Lung (tissue), 12 donors: ENCODE measurements around the gene ZBTB45. TPM values are rescaled to one million over a fixed set of nuclear protein-coding genes. Genes with fewer than 3 reads are reported as not detected.
A peak's percentile ranks its signal among the peaks of the same experiment; 100 is the strongest.

ENCODE experiments used
- ATAC-seq: fragments of 200-7000 bp; cut with Tn5 transposase; one replicate; pipeline ENCODE4 v1.9.1; 2020; ENCODE audit warnings: moderate number of reproducible peaks; ENCODE audit not compliant: insufficient read depth, low FRiP score
- DNase-seq, 3 donors: peaks; one replicate each; pipeline ENCODE4 v3.0.0-alpha.2; 2013 to 2017
- H3K27ac ChIP-seq, 2 donors: one replicate each; pipeline ENCODE4 v1.5.1; 2013; ENCODE audit warnings: mild to moderate bottlenecking in 2 of 2, moderate library complexity in 2 of 2, control low read depth in 1 of 2, inconsistent platforms in 1 of 2, low read depth in 1 of 2, low read length in 1 of 2
- H3K27me3 ChIP-seq, 3 donors: one replicate each; pipeline ENCODE4 v1.5.1; 2013; ENCODE audit warnings: low read length in 2 of 3; ENCODE audit not compliant: control insufficient read depth in 3 of 3, insufficient read depth in 3 of 3
- H3K36me3 ChIP-seq, 4 donors: one replicate each; pipeline ENCODE4 v1.5.1; 2013; ENCODE audit warnings: low read length in 4 of 4, mild to moderate bottlenecking in 1 of 4, moderate library complexity in 1 of 4; ENCODE audit not compliant: control insufficient read depth in 4 of 4, insufficient read depth in 4 of 4
- H3K4me1 ChIP-seq, 5 donors: one replicate each; pipeline ENCODE4 v1.5.1; 2013; ENCODE audit warnings: low read length in 5 of 5, mild to moderate bottlenecking in 2 of 5, moderate library complexity in 1 of 5; ENCODE audit not compliant: control insufficient read depth in 5 of 5, insufficient read depth in 5 of 5
- H3K4me3 ChIP-seq: one replicate; pipeline ENCODE4 v1.5.1; 2013; ENCODE audit warnings: mild to moderate bottlenecking, control low read depth, moderate library complexity
- H3K9ac ChIP-seq, 2 donors: one replicate each; pipeline ENCODE4 v1.5.1; 2013; ENCODE audit warnings: low read length in 2 of 2, control low read depth in 1 of 2; ENCODE audit not compliant: insufficient read depth in 1 of 2
- H3K9me3 ChIP-seq, 4 donors: one replicate each; pipeline ENCODE4 v1.5.1; 2013; ENCODE audit warnings: low read length in 3 of 4, mild to moderate bottlenecking in 1 of 4, moderate library complexity in 1 of 4; ENCODE audit not compliant: control insufficient read depth in 4 of 4, insufficient read depth in 3 of 4
- CTCF ChIP-seq: IDR thresholded peaks from 2 replicates; pipeline ENCODE4 v1.5.1; 2012; ENCODE audit warnings: mild to moderate bottlenecking; ENCODE audit errors: control extremely low read depth, extremely low read depth
- WGBS, 2 donors: extraction: QIAGEN DNeasy Blood & Tissue Kit; methylation state at CpG; one replicate each; pipeline ENCODE4 v1.1.7; 2013; 5-methylcytosine and 5-hydroxymethylcytosine counted together
- polyA plus RNA-seq, 2 donors: library from polyadenylated mRNA; stranded (reverse); fragments of 200-250 nt; gene quantifications; one replicate each; pipeline ENCODE4 v1.2.1, GENCODE V29; 2013
- total RNA-seq, 2 donors: library from RNA; depleted of rRNA in 1 of 2; stranded (reverse); fragments of >200 nt in 1 of 2; gene quantifications; one replicate each; pipeline ENCODE4 v1.2.1, GENCODE V29; 2014 to 2021
- donor health status: control.
- donor health status: control.
- donor health status: Bipolar disorder and iron deficiency.
- donor health status: healthy.
- donor health status: DM: yes; HTN: yes; CAD: no.

The ZBTB45 gene
- total and polyA plus RNA-seq, 4 donors = 6.0 to 20.2 (median 8.6) TPM

DNA sequence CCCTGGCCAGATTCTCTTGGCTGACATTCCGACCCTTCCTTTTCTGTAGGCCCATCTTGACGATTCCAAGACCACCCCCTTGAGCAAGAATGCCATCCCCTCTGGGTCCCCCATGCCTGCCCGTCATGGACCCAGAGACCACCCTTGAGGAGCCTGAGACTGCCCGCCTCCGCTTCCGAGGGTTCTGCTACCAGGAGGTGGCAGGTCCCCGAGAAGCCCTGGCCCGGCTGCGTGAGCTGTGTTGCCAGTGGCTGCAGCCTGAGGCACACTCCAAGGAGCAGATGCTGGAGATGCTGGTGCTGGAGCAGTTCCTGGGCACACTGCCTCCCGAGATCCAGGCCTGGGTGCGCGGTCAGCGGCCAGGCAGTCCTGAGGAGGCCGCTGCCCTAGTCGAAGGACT lies 42.5 kb downstream of the ZBTB45 start:
- Histone ChIP-seq H3K9me3 (no peaks in the 10 kb centered on the region), H3K36me3 (peaks cover 0 to 32% (median 13%) of the 10 kb centered on the region in 4 donors), H3K27me3 (no peaks in the 10 kb centered on the region), H3K4me1 (peaks cover 0 to 15% (median 5%) of the 10 kb centered on the region in 5 donors), H3K9ac (peak overlapping the region; percentile 78 to 84), H3K27ac (peak overlapping the region in 1 of 2 donors; percentile 86), H3K4me3 (no peak overlapping the region)
- 90 to 94% methylated on average over 15 of the region's 15 CpGs for WGBS, 2 donors
- no peak for ATAC-seq
- no peak for TF ChIP-seq CTCF
- no peak for DNase-seq

DNA sequence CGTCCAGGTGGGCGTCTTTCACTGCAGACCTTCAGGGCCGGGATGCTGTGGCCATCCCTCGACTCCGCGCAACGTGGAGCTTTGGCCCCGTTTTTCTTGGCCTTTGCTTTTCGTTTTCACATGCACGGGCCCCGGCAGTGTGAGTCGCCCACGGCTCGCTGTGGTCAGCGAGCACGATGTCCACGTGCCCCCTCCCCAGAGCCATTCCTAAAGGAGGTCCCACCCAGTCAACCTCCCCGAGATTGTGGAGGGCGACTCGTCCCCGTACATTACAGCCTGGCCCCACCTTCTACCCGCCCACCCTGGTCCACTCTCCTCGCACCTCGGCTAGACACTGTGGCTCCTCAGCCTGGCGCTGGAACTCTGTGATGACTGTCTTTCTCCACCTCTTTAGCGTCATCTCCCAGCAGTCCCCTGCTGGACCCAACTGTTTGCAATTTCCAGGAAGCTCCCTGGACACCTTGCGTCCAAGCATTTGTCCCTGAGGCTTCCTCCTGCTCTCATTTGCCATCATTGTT lies 43.1 kb downstream of the ZBTB45 start:
- Histone ChIP-seq H3K4me1 (peaks cover 0 to 15% (median 5%) of the 10 kb centered on the region in 5 donors), H3K4me3 (peak overlapping the region; percentile 51), H3K27ac (peak overlapping the region; percentile 86), H3K9ac (peak overlapping the region; percentile 78 to 84), H3K27me3 (no peaks in the 10 kb centered on the region), H3K9me3 (no peaks in the 10 kb centered on the region), H3K36me3 (peaks cover 2 to 35% (median 13%) of the 10 kb centered on the region in 4 donors)
- ATAC-seq (no peak), DNase-seq (peak in 2 of 3 donors; percentile 21 to 44)
- 3% methylated on average over 27 of the region's 27 CpGs for WGBS, 2 donors
- TF ChIP-seq CTCF = no peak

GRCh38 chr19:58475714-58476497 lies 43.7 kb downstream of the ZBTB45 start, which contains the start of gene ZNF446:
TSS of gene ZNF446 (plus strand) at chr19:58476352. CDS start at chr19:58477219, 867 bp downstream.
- DNase-seq = peak; percentile 98 to 99 (median 98)
- Histone ChIP-seq H3K27me3 (no peaks in the 10 kb centered on the region), H3K9ac (peak within 1 kb of the TSS; percentile 78 to 84), H3K4me1 (peaks cover 0 to 15% (median 5%) of the 10 kb centered on the region in 5 donors), H3K9me3 (no peaks in the 10 kb centered on the region), H3K36me3 (peaks cover 2 to 35% (median 12%) of the 10 kb centered on the region in 4 donors), H3K27ac (peak within 1 kb of the TSS; percentile 86), H3K4me3 (peak within 1 kb of the TSS; percentile 51)
- WGBS, 2 donors = 0 to 1% methylated on average over 64 of the region's 64 CpGs
- peak; percentile 94 for ATAC-seq
- TF ChIP-seq CTCF = no peak
